ENCODE data around the gene ANKRD22. TPM values are rescaled to one million over a fixed set of nuclear protein-coding genes. Genes with fewer than 3 reads are reported as not detected.

The ANKRD22 gene
- total RNA-seq, 1 donor from 2014 or later: not detected

- Mint-ChIP-seq H3K9me3 (ENCODE audit: unreplicated experiment) (no peaks in the 10 kb centered on the region), H3K4me1 (ENCODE audit: low read depth, unreplicated experiment) (no peaks in the 10 kb centered on the region), H3K36me3 (ENCODE audit: unreplicated experiment) (no peaks in the 10 kb centered on the region), H3K27me3 (ENCODE audit: unreplicated experiment) (no peaks in the 10 kb centered on the region), H3K4me3 (ENCODE audit: unreplicated experiment) (no peak overlapping the region), H3K27ac (ENCODE audit: unreplicated experiment) (no peak overlapping the region)
- DNase-seq: no peak
- TF ChIP-seq CTCF (IDR thresholded peaks at IDR 0.05; ENCODE audit: partially characterized antibody, unreplicated experiment): no peak
Measured at GRCh38 chr10:88827671-88828070, 24.0 kb downstream of the ANKRD22 start.

GRCh38 chr10:88826388-88826787, 25.3 kb downstream of the ANKRD22 start:
- Mint-ChIP-seq H3K4me1 (ENCODE audit: low read depth, unreplicated experiment) (no peaks in the 10 kb centered on the region), H3K36me3 (ENCODE audit: unreplicated experiment) (no peaks in the 10 kb centered on the region), H3K27ac (ENCODE audit: unreplicated experiment) (no peak overlapping the region), H3K27me3 (ENCODE audit: unreplicated experiment) (no peaks in the 10 kb centered on the region), H3K9me3 (ENCODE audit: unreplicated experiment) (no peaks in the 10 kb centered on the region), H3K4me3 (ENCODE audit: unreplicated experiment) (no peak overlapping the region)
- DNase-seq: no peak
- TF ChIP-seq CTCF (IDR thresholded peaks at IDR 0.05; ENCODE audit: partially characterized antibody, unreplicated experiment): no peak

- no peak for DNase-seq
- Mint-ChIP-seq H3K27ac (ENCODE audit: unreplicated experiment) (no peak overlapping the region), H3K4me1 (ENCODE audit: low read depth, unreplicated experiment) (no peaks in the 10 kb centered on the region), H3K4me3 (ENCODE audit: unreplicated experiment) (no peak overlapping the region), H3K27me3 (ENCODE audit: unreplicated experiment) (no peaks in the 10 kb centered on the region), H3K36me3 (ENCODE audit: unreplicated experiment) (no peaks in the 10 kb centered on the region), H3K9me3 (ENCODE audit: unreplicated experiment) (no peaks in the 10 kb centered on the region)
- no peak for TF ChIP-seq CTCF (IDR thresholded peaks at IDR 0.05; ENCODE audit: partially characterized antibody, unreplicated experiment)
Measured at GRCh38 chr10:88820748-88821401, 30.8 kb downstream of the ANKRD22 start.

GRCh38 chr10:88819290-88819689, 32.4 kb downstream of the ANKRD22 start:
- H3K27me3 Mint-ChIP-seq (ENCODE audit: unreplicated experiment): no peaks in the 10 kb centered on the region
- H3K4me3 Mint-ChIP-seq (ENCODE audit: unreplicated experiment): no peak overlapping the region
- TF ChIP-seq CTCF (IDR thresholded peaks at IDR 0.05; ENCODE audit: partially characterized antibody, unreplicated experiment): no peak
- H3K9me3 Mint-ChIP-seq (ENCODE audit: unreplicated experiment): no peaks in the 10 kb centered on the region
- H3K27ac Mint-ChIP-seq (ENCODE audit: unreplicated experiment): no peak overlapping the region
- no peak for DNase-seq
- no peaks in the 10 kb centered on the region for H3K36me3 Mint-ChIP-seq (ENCODE audit: unreplicated experiment)
- H3K4me1 Mint-ChIP-seq (ENCODE audit: low read depth, unreplicated experiment): no peaks in the 10 kb centered on the region

- no peak overlapping the region for H3K4me3 Mint-ChIP-seq (ENCODE audit: unreplicated experiment)
- no peaks in the 10 kb centered on the region for H3K9me3 Mint-ChIP-seq (ENCODE audit: unreplicated experiment)
- TF ChIP-seq CTCF (IDR thresholded peaks at IDR 0.05; ENCODE audit: partially characterized antibody, unreplicated experiment): no peak
- peaks cover 3% of the 10 kb centered on the region for H3K4me1 Mint-ChIP-seq (ENCODE audit: low read depth, unreplicated experiment)
- no peak overlapping the region for H3K27ac Mint-ChIP-seq (ENCODE audit: unreplicated experiment)
- no peak for DNase-seq
- no peaks in the 10 kb centered on the region for H3K36me3 Mint-ChIP-seq (ENCODE audit: unreplicated experiment)
- no peaks in the 10 kb centered on the region for H3K27me3 Mint-ChIP-seq (ENCODE audit: unreplicated experiment)
Measured at GRCh38 chr10:88813200-88813599, 38.4 kb downstream of the ANKRD22 start.

Data from glutamatergic neuron (in vitro differentiated cells).